SK-N-SH (cell line): ENCODE data around the gene ZNF140.

Experiments used
- GATA2 ChIP-seq: sonication (generic); formaldehyde crosslinking; IDR thresholded peaks from 2 replicates; pipeline ENCODE4 v1.5.0; 2020; ENCODE audit warnings: mild to moderate bottlenecking, missing genetic modification reagents
- IRF3 ChIP-seq: fragments of 150-350 bp; IDR thresholded peaks from 2 replicates; pipeline ENCODE4 v1.6.1; 2016; ENCODE audit warnings: mild to moderate bottlenecking, low read depth, low read length
- TF ChIP-seq, protein P1 (sequence below): fragments of 200-600 bp; sonication (generic); IDR thresholded peaks from 2 replicates; pipeline ENCODE4 v1.6.1; 2017; ENCODE audit warnings: antibody characterized with exemption, mild to moderate bottlenecking, moderate library complexity
- TF ChIP-seq, protein P2 (sequence below): IDR thresholded peaks from 2 replicates; pipeline ENCODE4 v1.4.0; 2012; ENCODE audit warnings: low read depth

- TF ChIP-seq GATA2 = no peak
- TF ChIP-seq, protein P1, sequence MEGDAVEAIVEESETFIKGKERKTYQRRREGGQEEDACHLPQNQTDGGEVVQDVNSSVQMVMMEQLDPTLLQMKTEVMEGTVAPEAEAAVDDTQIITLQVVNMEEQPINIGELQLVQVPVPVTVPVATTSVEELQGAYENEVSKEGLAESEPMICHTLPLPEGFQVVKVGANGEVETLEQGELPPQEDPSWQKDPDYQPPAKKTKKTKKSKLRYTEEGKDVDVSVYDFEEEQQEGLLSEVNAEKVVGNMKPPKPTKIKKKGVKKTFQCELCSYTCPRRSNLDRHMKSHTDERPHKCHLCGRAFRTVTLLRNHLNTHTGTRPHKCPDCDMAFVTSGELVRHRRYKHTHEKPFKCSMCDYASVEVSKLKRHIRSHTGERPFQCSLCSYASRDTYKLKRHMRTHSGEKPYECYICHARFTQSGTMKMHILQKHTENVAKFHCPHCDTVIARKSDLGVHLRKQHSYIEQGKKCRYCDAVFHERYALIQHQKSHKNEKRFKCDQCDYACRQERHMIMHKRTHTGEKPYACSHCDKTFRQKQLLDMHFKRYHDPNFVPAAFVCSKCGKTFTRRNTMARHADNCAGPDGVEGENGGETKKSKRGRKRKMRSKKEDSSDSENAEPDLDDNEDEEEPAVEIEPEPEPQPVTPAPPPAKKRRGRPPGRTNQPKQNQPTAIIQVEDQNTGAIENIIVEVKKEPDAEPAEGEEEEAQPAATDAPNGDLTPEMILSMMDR = no peak
- TF ChIP-seq IRF3 = no peak
- TF ChIP-seq, protein P2, sequence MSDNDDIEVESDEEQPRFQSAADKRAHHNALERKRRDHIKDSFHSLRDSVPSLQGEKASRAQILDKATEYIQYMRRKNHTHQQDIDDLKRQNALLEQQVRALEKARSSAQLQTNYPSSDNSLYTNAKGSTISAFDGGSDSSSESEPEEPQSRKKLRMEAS = no peak
These were observed 25.5 kb downstream of the ZNF140 start for GRCh38 chr12:133106253-133106652.
